HL-60 (cell line): ENCODE measurements around the gene ICA1L.

ENCODE experiments used
- GABPA ChIP-seq: IDR thresholded peaks from 2 replicates; pipeline ENCODE4 v1.6.1; 2012; ENCODE audit warnings: low read depth
- POLR2AphosphoS5 ChIP-seq: IDR thresholded peaks from 2 replicates; pipeline ENCODE4 v1.6.1; 2012; ENCODE audit warnings: low read depth
- SPI1 ChIP-seq: IDR thresholded peaks from 2 replicates; pipeline ENCODE4 v1.6.1; 2012; ENCODE audit warnings: low read depth, mild to moderate bottlenecking, borderline replicate concordance
- TF ChIP-seq, protein P1 (sequence below): IDR thresholded peaks from one replicate; pipeline ENCODE4 v1.5.1; 2011; ENCODE audit warnings: low read length, control low read depth, inconsistent platforms; ENCODE audit not compliant: insufficient read depth
- TF ChIP-seq, protein P2 (sequence below): IDR thresholded peaks from 2 replicates; pipeline ENCODE4 v1.6.1; 2012; ENCODE audit warnings: low read depth; ENCODE audit not compliant: insufficient replicate concordance

DNA sequence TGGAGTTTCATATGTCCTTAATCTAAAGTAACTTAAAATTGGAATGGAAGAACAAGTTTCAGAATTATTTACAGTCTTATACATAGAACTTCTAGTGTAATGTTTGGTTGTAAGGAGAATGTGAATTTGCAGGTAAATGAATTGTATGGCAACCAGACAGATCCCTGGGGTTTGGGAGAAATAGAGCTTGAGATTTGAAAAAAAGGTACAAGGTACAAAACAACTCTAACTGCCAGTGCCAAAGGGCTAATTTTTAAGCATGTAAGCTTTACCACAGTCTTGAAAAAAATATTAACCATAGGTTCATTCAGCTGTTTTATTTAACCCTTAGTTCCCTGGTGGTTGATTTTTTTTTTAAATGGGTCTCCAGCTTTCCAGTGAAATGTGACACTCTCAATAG is 103.3 kb downstream of the ICA1L start:
- TF ChIP-seq, protein P1, sequence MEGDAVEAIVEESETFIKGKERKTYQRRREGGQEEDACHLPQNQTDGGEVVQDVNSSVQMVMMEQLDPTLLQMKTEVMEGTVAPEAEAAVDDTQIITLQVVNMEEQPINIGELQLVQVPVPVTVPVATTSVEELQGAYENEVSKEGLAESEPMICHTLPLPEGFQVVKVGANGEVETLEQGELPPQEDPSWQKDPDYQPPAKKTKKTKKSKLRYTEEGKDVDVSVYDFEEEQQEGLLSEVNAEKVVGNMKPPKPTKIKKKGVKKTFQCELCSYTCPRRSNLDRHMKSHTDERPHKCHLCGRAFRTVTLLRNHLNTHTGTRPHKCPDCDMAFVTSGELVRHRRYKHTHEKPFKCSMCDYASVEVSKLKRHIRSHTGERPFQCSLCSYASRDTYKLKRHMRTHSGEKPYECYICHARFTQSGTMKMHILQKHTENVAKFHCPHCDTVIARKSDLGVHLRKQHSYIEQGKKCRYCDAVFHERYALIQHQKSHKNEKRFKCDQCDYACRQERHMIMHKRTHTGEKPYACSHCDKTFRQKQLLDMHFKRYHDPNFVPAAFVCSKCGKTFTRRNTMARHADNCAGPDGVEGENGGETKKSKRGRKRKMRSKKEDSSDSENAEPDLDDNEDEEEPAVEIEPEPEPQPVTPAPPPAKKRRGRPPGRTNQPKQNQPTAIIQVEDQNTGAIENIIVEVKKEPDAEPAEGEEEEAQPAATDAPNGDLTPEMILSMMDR, result no peak
- TF ChIP-seq POLR2AphosphoS5 (no peak), GABPA (no peak), SPI1 (no peak)
- TF ChIP-seq, protein P2, sequence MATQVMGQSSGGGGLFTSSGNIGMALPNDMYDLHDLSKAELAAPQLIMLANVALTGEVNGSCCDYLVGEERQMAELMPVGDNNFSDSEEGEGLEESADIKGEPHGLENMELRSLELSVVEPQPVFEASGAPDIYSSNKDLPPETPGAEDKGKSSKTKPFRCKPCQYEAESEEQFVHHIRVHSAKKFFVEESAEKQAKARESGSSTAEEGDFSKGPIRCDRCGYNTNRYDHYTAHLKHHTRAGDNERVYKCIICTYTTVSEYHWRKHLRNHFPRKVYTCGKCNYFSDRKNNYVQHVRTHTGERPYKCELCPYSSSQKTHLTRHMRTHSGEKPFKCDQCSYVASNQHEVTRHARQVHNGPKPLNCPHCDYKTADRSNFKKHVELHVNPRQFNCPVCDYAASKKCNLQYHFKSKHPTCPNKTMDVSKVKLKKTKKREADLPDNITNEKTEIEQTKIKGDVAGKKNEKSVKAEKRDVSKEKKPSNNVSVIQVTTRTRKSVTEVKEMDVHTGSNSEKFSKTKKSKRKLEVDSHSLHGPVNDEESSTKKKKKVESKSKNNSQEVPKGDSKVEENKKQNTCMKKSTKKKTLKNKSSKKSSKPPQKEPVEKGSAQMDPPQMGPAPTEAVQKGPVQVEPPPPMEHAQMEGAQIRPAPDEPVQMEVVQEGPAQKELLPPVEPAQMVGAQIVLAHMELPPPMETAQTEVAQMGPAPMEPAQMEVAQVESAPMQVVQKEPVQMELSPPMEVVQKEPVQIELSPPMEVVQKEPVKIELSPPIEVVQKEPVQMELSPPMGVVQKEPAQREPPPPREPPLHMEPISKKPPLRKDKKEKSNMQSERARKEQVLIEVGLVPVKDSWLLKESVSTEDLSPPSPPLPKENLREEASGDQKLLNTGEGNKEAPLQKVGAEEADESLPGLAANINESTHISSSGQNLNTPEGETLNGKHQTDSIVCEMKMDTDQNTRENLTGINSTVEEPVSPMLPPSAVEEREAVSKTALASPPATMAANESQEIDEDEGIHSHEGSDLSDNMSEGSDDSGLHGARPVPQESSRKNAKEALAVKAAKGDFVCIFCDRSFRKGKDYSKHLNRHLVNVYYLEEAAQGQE, result no peak
